HepG2 (cell line): ENCODE results near the gene VWCE. TPM values are rescaled to one million over a fixed set of nuclear protein-coding genes. Genes with fewer than 3 reads are reported as not detected.

Source experiments
- AGO2 ChIP-seq: fragments of 200-400 bp; formaldehyde crosslinking; optimal IDR thresholded peaks from 2 replicates; pipeline ENCODE3; 2017; ENCODE audit warnings: mild to moderate bottlenecking, low read depth, low read length, moderate library complexity
- CREM ChIP-seq, 2 experiments: sonication (generic) in 1 of 2; formaldehyde crosslinking in 1 of 2; IDR thresholded peaks; 2 replicates each; pipeline versions ENCODE4 v1.4.0 to v1.6.1; 2016 to 2020; ENCODE audit warnings: antibody characterized with exemption in 1 of 2, mild to moderate bottlenecking in 1 of 2, missing genetic modification reagents in 1 of 2
- MAZ ChIP-seq, 2 experiments: sonication (generic) in 1 of 2; formaldehyde crosslinking in 1 of 2; IDR thresholded peaks; 2 replicates each; pipeline versions ENCODE4 v1.5.0 to v1.6.1; 2012 to 2020; ENCODE audit warnings: low read depth in 2 of 2, mild to moderate bottlenecking in 2 of 2, borderline replicate concordance in 1 of 2, improper control_type of control experiment in 1 of 2, low read length in 1 of 2, missing genetic modification reagents in 1 of 2, moderate library complexity in 1 of 2
- NCOA1 ChIP-seq: sonication (generic); formaldehyde crosslinking; IDR thresholded peaks from 2 replicates; pipeline ENCODE4 v1.9.0; 2021; ENCODE audit warnings: missing genetic modification reagents
- NFE2L2 ChIP-seq: fragments of 150-350 bp; IDR thresholded peaks from 2 replicates; pipeline ENCODE4 v1.6.1; 2014; ENCODE audit warnings: low read length
- NFYC ChIP-seq: IDR thresholded peaks from 2 replicates; pipeline ENCODE4 v1.6.1; 2016; ENCODE audit warnings: missing genetic modification reagents, missing compliant biosample characterization
- REXO4 ChIP-seq: sonication (generic); formaldehyde crosslinking; IDR thresholded peaks from 2 replicates; pipeline ENCODE4 v1.8.0; 2022; ENCODE audit warnings: missing genetic modification reagents, mild to moderate bottlenecking, borderline replicate concordance
- TARDBP ChIP-seq: sonication (generic); formaldehyde crosslinking; IDR thresholded peaks from 2 replicates; pipeline ENCODE4 v1.8.0; 2022; ENCODE audit warnings: mild to moderate bottlenecking, missing genetic modification reagents
- ZNF136 ChIP-seq: sonication (generic); formaldehyde crosslinking; IDR thresholded peaks from 2 replicates; pipeline ENCODE4 v1.8.1; 2022; ENCODE audit warnings: low read depth, mild to moderate bottlenecking, moderate library complexity, missing genetic modification reagents
- ZNF296 ChIP-seq: sonication (generic); formaldehyde crosslinking; conservative IDR thresholded peaks from 2 replicates; pipeline ENCODE4 v1.5.0; 2020; ENCODE audit warnings: mild to moderate bottlenecking, missing genetic modification reagents
- ZNF30 ChIP-seq: sonication (generic); formaldehyde crosslinking; IDR thresholded peaks from 2 replicates; pipeline ENCODE4 v1.5.0; 2020; ENCODE audit warnings: mild to moderate bottlenecking, missing genetic modification reagents
- ZNF326 ChIP-seq: sonication (generic); formaldehyde crosslinking; IDR thresholded peaks from 2 replicates; pipeline ENCODE4 v1.4.0; 2020; ENCODE audit warnings: missing genetic modification reagents, borderline replicate concordance
- ZNF543 ChIP-seq: sonication (generic); formaldehyde crosslinking; IDR thresholded peaks from 2 replicates; pipeline ENCODE4 v1.4.0; 2020; ENCODE audit warnings: mild to moderate bottlenecking, missing genetic modification reagents
- ZNF749 ChIP-seq: sonication (generic); formaldehyde crosslinking; IDR thresholded peaks from 2 replicates; pipeline ENCODE4 v1.8.0; 2022; ENCODE audit warnings: mild to moderate bottlenecking, missing genetic modification reagents, moderate library complexity, borderline replicate concordance
- ZSCAN31 ChIP-seq: sonication (generic); formaldehyde crosslinking; IDR thresholded peaks from 2 replicates; pipeline ENCODE4 v1.5.0; 2020; ENCODE audit warnings: low read depth, mild to moderate bottlenecking, missing genetic modification reagents
- polyA plus RNA-seq, 8 experiments: library from polyadenylated mRNA; depleted of rRNA in 3 of 8; stranded (reverse) in 7 of 8; unstranded in 1 of 8; fragments of >200 nt; fragmentation: Illumina TruSeq in 4 of 8; extraction: Trizol in 4 of 8; gene quantifications; 2 replicates each; pipeline versions ENCODE4 v1.2.1 to v1.2.3, GENCODE V29; 2011 to 2016; ENCODE audit warnings: low read depth in 4 of 8, missing spikeins in 1 of 8, mixed read lengths in 1 of 8; ENCODE audit not compliant: insufficient read depth in 1 of 8
- total RNA-seq, 5 experiments: library from RNA; depleted of rRNA; stranded (reverse); fragments of >200 nt; fragmentation: Illumina TruSeq; extraction: Trizol; gene quantifications; 2 replicates each; pipeline ENCODE4 v1.2.3, GENCODE V29; 2016; ENCODE audit warnings: low read depth in 1 of 5
- TF ChIP-seq, protein P1 (sequence below): sonication (generic); formaldehyde crosslinking; conservative IDR thresholded peaks from 2 replicates; pipeline ENCODE4 v1.8.0; 2022; ENCODE audit warnings: low read depth, missing genetic modification reagents
- TF ChIP-seq, protein P2 (sequence below): IDR thresholded peaks from 2 replicates; pipeline ENCODE4 v1.6.1; 2016; ENCODE audit warnings: control low read depth
- TF ChIP-seq, protein P3 (sequence below): sonication (generic); formaldehyde crosslinking; IDR thresholded peaks from 2 replicates; pipeline ENCODE4 v1.4.0; 2020; ENCODE audit warnings: missing genetic modification reagents

The VWCE gene
- total and polyA plus RNA-seq, 2 of the 13 experiments (the other 11 are each of a cell fraction or from before 2014, with no cell fraction given) = 27.6 to 58.3 TPM

DNA sequence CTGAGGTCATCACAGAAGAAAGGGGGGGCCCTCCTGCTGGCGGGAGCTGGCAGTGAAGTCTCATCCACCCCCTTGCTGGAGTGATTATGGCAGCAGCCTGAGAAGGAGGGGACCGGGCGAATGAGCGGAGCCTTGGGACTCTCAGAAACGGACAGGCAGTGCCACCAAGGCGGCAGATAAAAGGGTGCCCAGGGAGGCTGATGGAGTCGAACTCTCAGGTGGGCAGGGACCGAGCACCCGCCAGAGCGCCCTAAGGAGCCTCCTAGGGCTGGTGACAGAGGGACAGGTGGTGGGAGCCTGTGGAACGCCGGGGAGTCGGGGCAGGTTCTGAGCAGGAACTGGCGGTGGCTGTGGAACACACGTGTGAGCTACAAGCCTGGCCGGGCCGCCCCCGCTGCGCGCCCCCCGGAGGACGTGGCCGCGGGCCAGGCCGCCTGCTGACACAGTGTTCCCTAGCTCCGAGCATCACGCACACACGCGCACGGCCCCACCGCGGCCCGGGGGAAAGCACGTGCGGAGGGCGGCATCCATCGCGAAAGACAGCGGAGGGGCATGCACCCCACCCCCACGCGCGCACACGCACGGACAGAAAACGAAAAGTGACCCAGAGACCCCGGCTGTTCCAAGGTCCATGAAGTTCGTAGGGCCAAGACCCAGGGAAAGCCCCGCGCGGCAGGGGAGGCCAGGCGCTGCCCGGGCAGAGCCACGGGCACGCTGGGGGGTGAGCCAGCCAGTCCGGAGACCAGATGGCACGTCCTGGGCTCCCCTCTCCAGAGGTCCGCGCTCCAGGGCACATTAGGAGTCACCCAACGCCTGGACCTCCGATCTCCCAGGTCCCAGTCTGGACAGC lies 1.0 kb downstream of the VWCE start (continued):
- TF ChIP-seq, protein P1, sequence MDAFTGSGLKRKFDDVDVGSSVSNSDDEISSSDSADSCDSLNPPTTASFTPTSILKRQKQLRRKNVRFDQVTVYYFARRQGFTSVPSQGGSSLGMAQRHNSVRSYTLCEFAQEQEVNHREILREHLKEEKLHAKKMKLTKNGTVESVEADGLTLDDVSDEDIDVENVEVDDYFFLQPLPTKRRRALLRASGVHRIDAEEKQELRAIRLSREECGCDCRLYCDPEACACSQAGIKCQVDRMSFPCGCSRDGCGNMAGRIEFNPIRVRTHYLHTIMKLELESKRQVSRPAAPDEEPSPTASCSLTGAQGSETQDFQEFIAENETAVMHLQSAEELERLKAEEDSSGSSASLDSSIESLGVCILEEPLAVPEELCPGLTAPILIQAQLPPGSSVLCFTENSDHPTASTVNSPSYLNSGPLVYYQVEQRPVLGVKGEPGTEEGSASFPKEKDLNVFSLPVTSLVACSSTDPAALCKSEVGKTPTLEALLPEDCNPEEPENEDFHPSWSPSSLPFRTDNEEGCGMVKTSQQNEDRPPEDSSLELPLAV (CRISPR knock-in tag) = no peak
- 0 out of 2 replicates have a peak, but pooled peaks have one; percentile 39 for TF ChIP-seq ZNF136 (CRISPR knock-in tag)
- no peak; the same call in 1 of the 2 replicates for TF ChIP-seq MAZ (IDR thresholded peaks at IDR 0.05; ENCODE audit: borderline replicate concordance, low read depth, low read length)
- TF ChIP-seq MAZ (CRISPR knock-in tag; IDR thresholded peaks at IDR 0.05; ENCODE audit: low read depth) = no peak
- TF ChIP-seq CREM (IDR thresholded peaks at IDR 0.05) = no peak
- no peak for TF ChIP-seq CREM (CRISPR knock-in tag; IDR thresholded peaks at IDR 0.05)
- TF ChIP-seq NCOA1 = 0 out of 2 replicates have a peak, but pooled peaks have one; percentile 50
- TF ChIP-seq ZNF543 (CRISPR knock-in tag) = no peak
- TF ChIP-seq NFYC (CRISPR knock-in tag) = no peak
- peak; percentile 42; the same call in 1 of the 2 replicates for TF ChIP-seq ZNF30 (CRISPR knock-in tag)
- TF ChIP-seq ZNF749 (CRISPR knock-in tag) = 0 out of 2 replicates have a peak, but pooled peaks have one; percentile 13
- 0 out of 2 replicates have a peak, but pooled peaks have one; percentile 21 for TF ChIP-seq REXO4
- TF ChIP-seq, protein P2, sequence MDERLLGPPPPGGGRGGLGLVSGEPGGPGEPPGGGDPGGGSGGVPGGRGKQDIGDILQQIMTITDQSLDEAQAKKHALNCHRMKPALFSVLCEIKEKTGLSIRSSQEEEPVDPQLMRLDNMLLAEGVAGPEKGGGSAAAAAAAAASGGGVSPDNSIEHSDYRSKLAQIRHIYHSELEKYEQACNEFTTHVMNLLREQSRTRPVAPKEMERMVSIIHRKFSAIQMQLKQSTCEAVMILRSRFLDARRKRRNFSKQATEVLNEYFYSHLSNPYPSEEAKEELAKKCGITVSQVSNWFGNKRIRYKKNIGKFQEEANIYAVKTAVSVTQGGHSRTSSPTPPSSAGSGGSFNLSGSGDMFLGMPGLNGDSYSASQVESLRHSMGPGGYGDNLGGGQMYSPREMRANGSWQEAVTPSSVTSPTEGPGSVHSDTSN (CRISPR knock-in tag) = no peak
- TF ChIP-seq ZNF326 = no peak
- TF ChIP-seq TARDBP (CRISPR knock-in tag) = 0 out of 2 replicates have a peak, but pooled peaks have one; percentile 8
- TF ChIP-seq AGO2 = peak; percentile 59
- TF ChIP-seq ZSCAN31 (CRISPR knock-in tag) = no peak
- TF ChIP-seq NFE2L2 = no peak
- TF ChIP-seq ZNF296 (CRISPR knock-in tag) = 0 out of 2 replicates have a peak, but pooled peaks have one; percentile 28
- TF ChIP-seq, protein P3, sequence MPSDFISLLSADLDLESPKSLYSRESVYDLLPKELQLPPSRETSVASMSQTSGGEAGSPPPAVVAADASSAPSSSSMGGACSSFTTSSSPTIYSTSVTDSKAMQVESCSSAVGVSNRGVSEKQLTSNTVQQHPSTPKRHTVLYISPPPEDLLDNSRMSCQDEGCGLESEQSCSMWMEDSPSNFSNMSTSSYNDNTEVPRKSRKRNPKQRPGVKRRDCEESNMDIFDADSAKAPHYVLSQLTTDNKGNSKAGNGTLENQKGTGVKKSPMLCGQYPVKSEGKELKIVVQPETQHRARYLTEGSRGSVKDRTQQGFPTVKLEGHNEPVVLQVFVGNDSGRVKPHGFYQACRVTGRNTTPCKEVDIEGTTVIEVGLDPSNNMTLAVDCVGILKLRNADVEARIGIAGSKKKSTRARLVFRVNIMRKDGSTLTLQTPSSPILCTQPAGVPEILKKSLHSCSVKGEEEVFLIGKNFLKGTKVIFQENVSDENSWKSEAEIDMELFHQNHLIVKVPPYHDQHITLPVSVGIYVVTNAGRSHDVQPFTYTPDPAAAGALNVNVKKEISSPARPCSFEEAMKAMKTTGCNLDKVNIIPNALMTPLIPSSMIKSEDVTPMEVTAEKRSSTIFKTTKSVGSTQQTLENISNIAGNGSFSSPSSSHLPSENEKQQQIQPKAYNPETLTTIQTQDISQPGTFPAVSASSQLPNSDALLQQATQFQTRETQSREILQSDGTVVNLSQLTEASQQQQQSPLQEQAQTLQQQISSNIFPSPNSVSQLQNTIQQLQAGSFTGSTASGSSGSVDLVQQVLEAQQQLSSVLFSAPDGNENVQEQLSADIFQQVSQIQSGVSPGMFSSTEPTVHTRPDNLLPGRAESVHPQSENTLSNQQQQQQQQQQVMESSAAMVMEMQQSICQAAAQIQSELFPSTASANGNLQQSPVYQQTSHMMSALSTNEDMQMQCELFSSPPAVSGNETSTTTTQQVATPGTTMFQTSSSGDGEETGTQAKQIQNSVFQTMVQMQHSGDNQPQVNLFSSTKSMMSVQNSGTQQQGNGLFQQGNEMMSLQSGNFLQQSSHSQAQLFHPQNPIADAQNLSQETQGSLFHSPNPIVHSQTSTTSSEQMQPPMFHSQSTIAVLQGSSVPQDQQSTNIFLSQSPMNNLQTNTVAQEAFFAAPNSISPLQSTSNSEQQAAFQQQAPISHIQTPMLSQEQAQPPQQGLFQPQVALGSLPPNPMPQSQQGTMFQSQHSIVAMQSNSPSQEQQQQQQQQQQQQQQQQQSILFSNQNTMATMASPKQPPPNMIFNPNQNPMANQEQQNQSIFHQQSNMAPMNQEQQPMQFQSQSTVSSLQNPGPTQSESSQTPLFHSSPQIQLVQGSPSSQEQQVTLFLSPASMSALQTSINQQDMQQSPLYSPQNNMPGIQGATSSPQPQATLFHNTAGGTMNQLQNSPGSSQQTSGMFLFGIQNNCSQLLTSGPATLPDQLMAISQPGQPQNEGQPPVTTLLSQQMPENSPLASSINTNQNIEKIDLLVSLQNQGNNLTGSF (CRISPR knock-in tag) = no peak
